ENCODE data around the gene GLI3.

- TF ChIP-seq GABPA (IDR thresholded peaks at IDR 0.05; ENCODE audit: low read depth) (no peak), TCF12 (IDR thresholded peaks at IDR 0.05; ENCODE audit: low read depth, low read length) (no peak), CTCF (IDR thresholded peaks at IDR 0.05 in 2 of 3, conservative IDR thresholded peaks at IDR 0.05 in 1 of 3; ENCODE audit: control insufficient read depth in 2 of 3, extremely low read depth in 1 of 3, insufficient read depth in 1 of 3, low read depth in 3 of 3, low read length in 3 of 3) (no peak), SMAD1 (IDR thresholded peaks at IDR 0.05; ENCODE audit: low read depth, partially characterized antibody) (no peak), RAD51 (IDR thresholded peaks at IDR 0.05) (no peak), EZH2 (IDR thresholded peaks at IDR 0.05; ENCODE audit: borderline replicate concordance, control insufficient read depth, low read depth, low read length) (no peak), POLR2A (IDR thresholded peaks at IDR 0.05; ENCODE audit: low read depth, low read length) (no peak)
These were observed 240.5 kb downstream of the GLI3 start for GRCh38 chr7:41996381-41997035.

All from GM12878 (cell line).